Heart left ventricle (tissue), 13 donors: ENCODE data around the gene GSDME.

Experiments used
- CTCF ChIP-seq, 12 donors: fragments of 200-600 bp; sonication (generic) in 4 of 12; IDR thresholded peaks; one replicate each; pipeline versions ENCODE4 v1.5.0 to v1.8.0; 2018 to 2022; ENCODE audit warnings: antibody characterized with exemption in 12 of 12, mild to moderate bottlenecking in 5 of 12
- POLR2A ChIP-seq, 2 donors: fragments of 450-650 bp; IDR thresholded peaks; one replicate each; pipeline ENCODE4 v1.6.1; 2017; ENCODE audit warnings: antibody characterized with exemption in 2 of 2, mild to moderate bottlenecking in 2 of 2, moderate library complexity in 2 of 2
- donor health status: ischemic (EF 13 %, LVEDD 7.1; RV severe dilation, severe dysfunction).
- donor health status: DM: no; HTN: yes; CAD: no.
- donor health status: DM: no; HTN: no; CAD: no.
- donor health status: ischemic (EF 25% LVEDD 6.9; RV normal size, moderate dysfunction).
- donor health status: ischemic (EF 25% LVEDD 5.7; RV mildly dilated, moderate dysfunction).
- donor health status: ischemic (EF 35%, LVEDD 5.7; RV mildly dilated, moderate dysfunction).
- donor health status: nonischemic (EF 11% LVEDD 7.7; RV severe dilation, severe dysfunction).
- donor health status: DM: yes; HTN: yes; CAD: no.
- donor health status: PGD.
- donor health status: ischemic (EF 29% LVEDD 5.4; RV normal size, mild dysfunction).
- donor health status: nonischemic (EF 23%, LVEDD 6.1; RV moderate dilation, normal function).

DNA sequence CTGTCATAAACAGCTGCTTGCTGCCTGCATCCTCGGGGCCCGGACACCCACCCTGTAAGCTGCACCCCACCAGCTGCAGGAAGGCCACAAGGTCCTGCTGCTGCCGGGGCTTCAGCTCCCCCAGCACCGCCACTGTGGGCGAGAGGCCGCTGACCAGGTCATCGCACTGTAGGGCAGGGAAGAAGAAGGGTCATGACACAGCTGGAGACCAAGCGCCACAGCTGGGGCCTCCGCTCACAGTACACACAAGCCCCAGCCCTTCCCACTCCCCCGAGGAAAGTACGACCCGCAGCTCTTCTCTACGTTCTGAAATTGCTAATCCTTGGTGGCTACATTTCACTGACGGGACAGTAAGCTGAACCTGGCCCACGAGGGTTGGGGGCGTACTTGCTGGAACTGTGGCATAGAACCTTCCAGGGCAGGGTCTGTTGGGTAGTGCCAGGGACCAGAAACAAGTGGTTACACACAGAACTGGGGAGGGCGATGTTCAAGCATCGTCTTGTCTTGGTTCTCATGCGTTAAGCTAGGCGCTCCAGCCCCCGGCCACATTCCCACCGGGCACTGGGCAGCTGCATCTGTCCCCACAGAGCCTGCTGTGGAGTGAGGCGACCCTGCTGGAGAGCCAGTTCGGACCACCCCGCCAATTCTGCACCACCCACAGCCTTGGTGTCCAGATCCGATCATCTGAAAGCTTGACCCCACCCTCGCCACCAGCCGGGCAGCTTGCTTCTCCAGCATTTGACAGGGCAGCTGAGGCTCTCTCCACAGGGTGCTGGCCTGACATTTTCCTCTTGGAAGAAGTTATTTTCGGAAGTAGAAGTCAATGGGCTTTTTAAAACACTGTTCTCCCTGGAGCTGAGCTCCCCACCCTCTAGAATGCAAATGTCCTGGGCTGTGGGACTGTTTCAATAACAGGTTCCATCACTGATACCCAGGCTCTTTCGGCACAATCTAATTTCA is 50.8 kb downstream of the GSDME start:
- TF ChIP-seq POLR2A (IDR thresholded peaks at IDR 0.05) (no peak), CTCF (IDR thresholded peaks at IDR 0.05) (no peak)
